Transverse colon (tissue), 4 donors: ENCODE data around the gene KPTN. TPM values are rescaled to one million over a fixed set of nuclear protein-coding genes. Genes with fewer than 3 reads are reported as not detected.

Experiments used
- DNase-seq: peaks from one replicate; pipeline ENCODE4 v3.0.0-alpha.2; 2019
- H3K27ac ChIP-seq, 4 donors: fragments of 200-600 bp; sonication (generic); 2 replicates each; pipeline ENCODE4 v1.5.1; 2016 to 2018; ENCODE audit warnings: inconsistent platforms in 4 of 4
- H3K27me3 ChIP-seq: fragments of 200-600 bp; sonication (generic); 2 replicates; pipeline ENCODE4 v1.5.1; 2017; ENCODE audit warnings: inconsistent platforms
- H3K36me3 ChIP-seq, 4 donors: fragments of 200-600 bp; sonication (generic); 2 replicates each; pipeline ENCODE4 v1.5.1; 2017 to 2019; ENCODE audit warnings: inconsistent platforms in 4 of 4
- H3K4me1 ChIP-seq, 4 donors: fragments of 200-600 bp; sonication (generic); 2 replicates each; pipeline ENCODE4 v1.5.1; 2017 to 2020; ENCODE audit warnings: inconsistent platforms in 4 of 4
- H3K4me3 ChIP-seq, 4 donors: fragments of 200-600 bp; sonication (generic); 1 replicate in 1 of 4; 2 replicates in 3 of 4; pipeline versions ENCODE4 v1.5.1 to v1.6.1; 2017 to 2019; ENCODE audit warnings: inconsistent platforms in 4 of 4
- H3K9me3 ChIP-seq, 2 donors: fragments of 200-600 bp; sonication (generic); 2 replicates each; pipeline ENCODE4 v1.5.1; 2017 to 2019; ENCODE audit warnings: inconsistent platforms in 2 of 2
- EP300 ChIP-seq: sonication (generic); formaldehyde crosslinking; IDR thresholded peaks from one replicate; pipeline ENCODE4 v1.6.1; 2017; ENCODE audit warnings: antibody characterized with exemption, low read depth
- POLR2A ChIP-seq: fragments of 450-650 bp; IDR thresholded peaks from one replicate; pipeline ENCODE4 v1.6.1; 2016; ENCODE audit warnings: antibody characterized with exemption, mild to moderate bottlenecking, moderate library complexity
- POLR2AphosphoS5 ChIP-seq, 3 donors: sonication (generic); formaldehyde crosslinking; IDR thresholded peaks; one replicate each; pipeline ENCODE4 v1.6.1; 2016; ENCODE audit warnings: antibody characterized with exemption in 3 of 3
- WGBS, 2 donors: methylation state at CpG; one replicate each; pipeline ENCODE4 v1.1.5; 2018; ENCODE audit warnings: low coverage in 1 of 2; 5-methylcytosine and 5-hydroxymethylcytosine counted together
- in situ Hi-C, 4 donors: fragments of 200-750 bp; cut with MboI; loops; one replicate each; pipeline versions ENCODE4 v1.15.0 to v1.15.1; 2017; ENCODE audit warnings: low sequenced_read_pairs in 3 of 4, low pct_ligation_motif_present in 1 of 4, low pct_unique_long_range_greater_than_20kb in 1 of 4
- intact Hi-C: fragments of 100-400 bp; cut with DNase I; formaldehyde crosslinking; loops from one replicate; pipeline ENCODE4 v1.15.1; 2023; ENCODE audit warnings: low total_unique reads
- total RNA-seq, 4 donors: library from RNA; depleted of rRNA; stranded (reverse); fragments of >200 nt; gene quantifications; one replicate each; pipeline ENCODE4 v1.1.0, GENCODE V29; 2016
- TF ChIP-seq, protein P1 (sequence below), 5 experiments: fragments of 200-600 bp in 3 of 5; fragments of 450-650 bp in 2 of 5; sonication (generic) in 3 of 5; IDR thresholded peaks; 1 replicate in 2 of 5; 2 replicates in 3 of 5; pipeline ENCODE4 v1.5.1; 2016 to 2017; ENCODE audit warnings: antibody characterized with exemption in 5 of 5, inconsistent platforms in 3 of 5, mild to moderate bottlenecking in 2 of 5, moderate library complexity in 1 of 5

The KPTN gene
- total RNA-seq, 4 donors from 2014 or later, result 2.2 to 5.7 (median 3.3) TPM; not detected in 1

DNA sequence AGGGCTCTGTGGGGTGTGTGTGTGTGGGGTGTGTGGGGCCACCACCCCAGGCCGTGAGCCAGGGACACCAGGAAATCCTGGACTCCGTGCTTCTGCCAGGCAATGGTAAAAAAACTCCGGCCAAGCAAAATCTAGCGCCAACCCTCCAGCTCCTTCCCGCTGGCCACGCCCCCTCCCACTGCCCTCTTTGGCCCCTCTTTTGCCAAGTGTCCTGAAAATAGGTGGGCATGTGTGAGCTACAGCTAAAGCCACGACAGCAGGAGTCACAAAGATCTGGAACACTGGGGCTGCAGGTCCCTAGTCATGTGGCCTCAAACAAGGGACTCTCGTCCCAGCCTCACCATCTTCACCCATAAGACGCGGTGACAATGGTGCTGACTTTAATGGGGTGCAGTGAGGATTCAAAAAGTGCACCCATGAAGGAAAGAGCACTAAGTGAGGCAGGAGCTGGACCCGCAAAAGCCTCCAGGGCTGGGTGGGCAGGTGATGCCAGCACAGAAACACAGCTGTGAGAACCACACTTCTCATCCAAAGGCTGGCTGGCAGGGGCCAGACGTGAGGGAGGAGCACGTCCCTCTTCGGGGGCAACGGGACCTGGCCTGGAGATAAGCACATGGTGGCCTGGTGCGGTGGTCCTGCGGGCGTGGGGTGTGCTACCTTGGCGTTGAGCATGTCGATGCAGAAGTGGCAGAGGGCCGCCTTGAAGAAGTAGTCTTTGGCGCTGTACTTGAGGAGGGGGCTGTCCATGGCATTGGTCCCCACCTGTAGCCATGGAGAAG is 7.5 kb upstream of the KPTN start:
- no peak overlapping the region for H3K27ac ChIP-seq
- intact Hi-C loops (no loop called here), in situ Hi-C loops (no loop called here)
- H3K36me3 ChIP-seq, result peaks cover 0 to 5% (median 0%) of the 10 kb centered on the region in 4 donors
- no peak for DNase-seq
- WGBS, 2 donors, result 88% methylated on average over 22 of the region's 22 CpGs; no CpG with 5 or more reads in 1 of the 2 donors
- no peak overlapping the region for H3K4me3 ChIP-seq
- TF ChIP-seq EP300 (no peak), POLR2AphosphoS5 (IDR thresholded peaks at IDR 0.05) (no peak), POLR2A (no peak)
- TF ChIP-seq, protein P1, sequence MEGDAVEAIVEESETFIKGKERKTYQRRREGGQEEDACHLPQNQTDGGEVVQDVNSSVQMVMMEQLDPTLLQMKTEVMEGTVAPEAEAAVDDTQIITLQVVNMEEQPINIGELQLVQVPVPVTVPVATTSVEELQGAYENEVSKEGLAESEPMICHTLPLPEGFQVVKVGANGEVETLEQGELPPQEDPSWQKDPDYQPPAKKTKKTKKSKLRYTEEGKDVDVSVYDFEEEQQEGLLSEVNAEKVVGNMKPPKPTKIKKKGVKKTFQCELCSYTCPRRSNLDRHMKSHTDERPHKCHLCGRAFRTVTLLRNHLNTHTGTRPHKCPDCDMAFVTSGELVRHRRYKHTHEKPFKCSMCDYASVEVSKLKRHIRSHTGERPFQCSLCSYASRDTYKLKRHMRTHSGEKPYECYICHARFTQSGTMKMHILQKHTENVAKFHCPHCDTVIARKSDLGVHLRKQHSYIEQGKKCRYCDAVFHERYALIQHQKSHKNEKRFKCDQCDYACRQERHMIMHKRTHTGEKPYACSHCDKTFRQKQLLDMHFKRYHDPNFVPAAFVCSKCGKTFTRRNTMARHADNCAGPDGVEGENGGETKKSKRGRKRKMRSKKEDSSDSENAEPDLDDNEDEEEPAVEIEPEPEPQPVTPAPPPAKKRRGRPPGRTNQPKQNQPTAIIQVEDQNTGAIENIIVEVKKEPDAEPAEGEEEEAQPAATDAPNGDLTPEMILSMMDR (IDR thresholded peaks at IDR 0.05), result no peak
- H3K27me3 ChIP-seq, result no peaks in the 10 kb centered on the region
- no peaks in the 10 kb centered on the region for H3K4me1 ChIP-seq
- H3K9me3 ChIP-seq, result no peaks in the 10 kb centered on the region

DNA sequence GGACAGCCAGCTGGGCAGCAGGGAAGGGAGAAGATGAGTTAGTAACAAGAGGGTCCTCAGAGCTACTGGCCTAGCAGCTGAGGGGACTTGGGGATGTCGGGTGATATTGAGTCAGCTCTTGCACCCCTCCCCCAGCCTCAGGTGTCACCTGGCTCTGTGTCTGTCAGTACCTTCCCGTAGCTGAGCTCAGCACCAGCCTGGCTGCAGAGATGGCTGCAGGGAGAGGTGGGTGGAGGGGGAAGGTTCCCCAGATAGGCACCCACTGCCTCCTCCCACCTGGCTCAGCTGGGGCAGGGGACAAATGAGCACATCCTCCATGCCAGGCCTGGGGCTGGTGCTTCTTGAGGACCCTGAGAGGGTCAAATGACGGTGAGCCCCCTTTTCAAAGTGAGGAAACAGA is 6.8 kb upstream of the KPTN start:
- H3K9me3 ChIP-seq, result no peaks in the 10 kb centered on the region
- intact Hi-C loops, result no loop called here
- H3K27ac ChIP-seq, result no peak overlapping the region
- H3K4me1 ChIP-seq, result no peaks in the 10 kb centered on the region
- DNase-seq, result no peak
- no peaks in the 10 kb centered on the region for H3K27me3 ChIP-seq
- peaks cover 0 to 5% (median 0%) of the 10 kb centered on the region in 4 donors for H3K36me3 ChIP-seq
- H3K4me3 ChIP-seq, result no peak overlapping the region
- TF ChIP-seq EP300 (no peak), POLR2AphosphoS5 (IDR thresholded peaks at IDR 0.05) (no peak), POLR2A (no peak)
- TF ChIP-seq, protein P1 (IDR thresholded peaks at IDR 0.05), result no peak
- WGBS, 2 donors, result 63% methylated on average over 3 of the region's 3 CpGs; no CpG with 5 or more reads in 1 of the 2 donors
- in situ Hi-C loops, result no loop called here

DNA sequence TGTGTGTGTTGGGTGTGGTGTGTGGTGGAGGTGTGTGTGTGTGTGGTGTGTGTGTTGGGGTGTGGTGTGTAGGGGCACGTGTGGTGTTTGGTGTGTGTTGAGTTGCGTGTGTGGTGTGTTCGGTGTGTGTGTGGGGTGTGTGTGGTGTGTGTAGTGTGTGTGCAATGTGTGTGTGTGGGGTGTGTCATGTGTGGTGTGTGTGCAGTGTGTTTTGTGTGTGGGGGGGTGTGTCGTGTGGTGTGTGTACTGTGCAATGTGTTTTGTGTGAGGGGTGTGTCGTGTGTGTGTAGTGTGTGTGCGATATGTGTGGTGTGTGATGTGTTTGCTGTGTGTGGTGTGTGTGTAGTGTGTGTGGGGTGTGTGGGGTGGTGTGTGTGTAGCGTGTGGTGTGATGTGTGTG is 6.0 kb upstream of the KPTN start:
- Histone ChIP-seq H3K9me3 (no peaks in the 10 kb centered on the region), H3K36me3 (peaks cover 0 to 5% (median 0%) of the 10 kb centered on the region in 4 donors), H3K4me1 (peaks cover 0 to 3% (median under 1%) of the 10 kb centered on the region in 4 donors), H3K27ac (no peak overlapping the region), H3K27me3 (no peaks in the 10 kb centered on the region), H3K4me3 (no peak overlapping the region)
- intact Hi-C loops, result no loop called here
- in situ Hi-C loops, result no loop called here
- DNase-seq, result no peak
- 79 to 82% methylated on average over 5 to 7 of the region's 7 CpGs for WGBS, 2 donors
- TF ChIP-seq, protein P1 (IDR thresholded peaks at IDR 0.05), result no peak
- TF ChIP-seq EP300, result no peak
- no peak for TF ChIP-seq POLR2AphosphoS5 (IDR thresholded peaks at IDR 0.05)
- TF ChIP-seq POLR2A, result no peak

DNA sequence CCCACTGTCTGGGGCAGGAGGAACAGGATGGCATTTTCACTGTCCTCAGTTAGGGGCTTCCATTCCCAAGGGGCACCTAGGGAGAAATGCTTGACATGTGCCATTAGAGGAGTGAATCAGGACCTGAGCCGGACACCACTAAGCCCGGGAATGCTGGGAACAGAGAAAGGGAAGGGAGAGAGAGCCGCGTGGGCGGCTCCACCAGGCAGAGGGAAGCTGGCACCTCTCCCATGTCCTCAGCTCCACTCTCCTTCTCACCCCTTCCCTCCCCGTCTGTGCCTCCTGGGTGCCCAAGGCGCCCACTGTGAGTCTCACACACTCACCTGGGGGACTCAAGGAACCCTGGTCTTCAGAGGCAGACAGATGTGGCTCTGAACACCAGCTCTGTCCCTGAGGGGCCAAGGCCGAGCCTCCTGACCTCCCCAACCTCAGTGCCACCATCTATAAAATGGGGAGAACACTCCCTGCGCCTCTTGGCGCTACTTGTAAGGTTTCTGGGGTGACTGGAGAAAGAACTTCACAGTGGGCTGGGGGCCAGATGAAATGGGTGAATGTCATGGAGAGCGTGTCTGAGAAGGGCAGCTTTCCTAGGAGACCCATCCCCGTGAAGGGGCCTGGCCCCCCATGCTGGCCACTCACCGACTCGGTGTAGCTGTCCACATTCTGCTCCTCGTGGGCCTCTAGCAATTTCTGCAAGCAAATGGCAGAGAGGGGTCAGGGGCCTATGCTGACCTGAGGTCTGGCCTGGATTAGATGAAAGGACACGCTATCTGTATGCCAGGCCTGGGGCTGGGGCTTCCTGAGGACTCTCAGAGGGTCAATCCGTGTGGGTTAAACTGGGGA is 5.3 kb upstream of the KPTN start:
- in situ Hi-C loops (no loop called here), intact Hi-C loops (no loop called here)
- peaks cover 0 to 5% (median 0%) of the 10 kb centered on the region in 4 donors for H3K36me3 ChIP-seq
- H3K9me3 ChIP-seq, result no peaks in the 10 kb centered on the region
- H3K27me3 ChIP-seq, result no peaks in the 10 kb centered on the region
- TF ChIP-seq POLR2AphosphoS5 (IDR thresholded peaks at IDR 0.05), result no peak
- no peak for TF ChIP-seq POLR2A
- TF ChIP-seq, protein P1 (IDR thresholded peaks at IDR 0.05), result no peak
- TF ChIP-seq EP300, result no peak
- no peak overlapping the region for H3K4me3 ChIP-seq
- H3K4me1 ChIP-seq, result peaks cover 0 to 11% (median 7%) of the 10 kb centered on the region in 4 donors
- no peak overlapping the region for H3K27ac ChIP-seq
- WGBS, 2 donors, result 79% methylated on average over 17 of the region's 17 CpGs; no CpG with 5 or more reads in 1 of the 2 donors
- no peak for DNase-seq
